GM19438 (cell line): Measurements from ENCODE around the gene KLHDC10.
"Not testable (repeated sequence)": the region's sequence is repeated elsewhere in the genome, so short reads cannot be mapped to it uniquely, and the experiment has no call there.

Source experiments
- ATAC-seq: cut with Tn5 transposase; IDR thresholded peaks from one replicate; pipeline ENCODE4 v1.9.1; 2021; ENCODE audit warnings: low read depth; ENCODE audit not compliant: unreplicated experiment

Gene KLHDC10

DNA sequence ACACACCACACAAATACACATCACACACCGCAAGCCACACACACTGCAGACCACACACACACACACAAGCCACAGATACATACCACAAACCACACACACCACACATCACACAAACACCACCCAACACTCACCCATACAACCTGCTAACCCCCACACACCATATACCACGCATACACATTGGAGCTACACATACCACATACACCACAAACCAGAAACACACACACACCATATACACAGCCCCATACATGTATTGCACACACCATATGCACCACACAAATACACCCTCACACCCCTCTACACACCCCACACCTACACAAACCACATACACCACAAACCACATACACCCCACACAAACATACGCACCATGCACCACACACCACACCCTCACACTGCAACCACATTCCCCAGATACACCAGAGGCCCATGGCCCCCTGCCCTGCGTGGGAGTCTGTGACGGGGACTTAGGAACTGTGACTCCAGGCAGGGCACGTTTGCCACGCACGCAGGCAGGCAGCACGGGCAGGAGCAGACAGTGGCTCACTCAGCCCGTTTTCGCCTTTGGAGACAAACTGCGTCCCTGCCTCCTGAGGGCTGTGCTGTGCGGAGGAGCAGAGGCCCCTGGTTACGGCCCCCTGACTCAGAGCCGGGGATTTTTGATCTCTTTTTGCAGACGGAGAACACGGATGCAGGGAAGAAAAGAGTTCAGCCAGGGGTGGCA is 82.3 kb downstream of the KLHDC10 start:
- no peak for ATAC-seq

DNA sequence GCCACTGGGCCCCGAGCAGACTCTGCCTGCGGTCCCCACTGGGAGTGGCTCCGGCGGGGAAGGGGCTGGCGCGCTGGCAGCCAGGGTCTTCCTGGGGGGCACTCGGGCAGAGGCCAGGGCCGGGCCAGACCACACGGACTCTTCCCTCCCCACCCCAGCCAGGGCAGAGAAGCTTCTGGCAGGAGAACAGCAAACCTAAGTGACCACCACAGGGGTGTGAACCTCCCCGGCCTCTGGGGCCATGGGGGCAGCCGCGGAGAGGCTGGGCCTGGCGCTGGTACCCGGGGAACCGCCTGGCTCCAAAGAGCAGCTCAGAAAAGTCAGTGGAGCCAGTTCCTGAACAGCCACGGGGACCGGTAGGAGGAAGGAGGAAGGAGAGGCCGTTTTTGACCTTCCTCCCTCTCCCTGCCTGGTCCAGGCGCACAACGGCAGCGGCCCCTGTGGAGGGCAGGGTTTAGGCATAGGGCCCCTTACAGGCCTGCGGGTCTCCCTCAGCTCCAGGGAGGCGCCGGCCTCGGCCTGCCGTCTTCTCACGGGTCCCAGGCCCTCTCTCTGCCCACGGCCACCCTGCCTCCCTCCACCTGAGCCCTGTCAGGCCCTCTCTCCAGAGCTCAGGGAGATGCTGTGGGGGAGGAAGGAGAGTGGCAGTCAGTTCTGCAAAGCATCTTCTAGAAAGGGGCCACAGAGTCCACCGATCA is 83.0 kb downstream of the KLHDC10 start:
- no peak for ATAC-seq

DNA sequence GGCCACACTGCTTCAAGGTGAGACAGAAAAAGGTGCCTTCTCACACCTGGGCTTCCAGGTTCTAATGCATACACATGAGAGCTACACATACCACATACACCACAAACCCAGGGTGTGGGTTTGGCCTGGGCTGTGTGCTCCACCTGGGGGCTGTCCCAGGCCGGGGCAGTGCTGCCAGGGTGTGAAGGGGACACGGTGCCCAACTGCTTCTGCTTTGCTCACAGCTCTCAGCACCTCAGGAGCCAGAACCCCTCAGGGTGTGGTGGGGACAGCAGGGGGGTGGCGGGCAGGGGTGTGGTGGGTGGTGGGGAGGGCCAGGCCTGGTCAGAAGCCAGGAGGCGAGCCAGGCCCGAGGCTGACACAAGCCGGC is 83.8 kb downstream of the KLHDC10 start:
- ATAC-seq: no peak

- no peak for ATAC-seq
Observed at GRCh38 chr7:130154501-130155317, 84.4 kb downstream of the KLHDC10 start.

GRCh38 chr7:130156140-130156539 is 85.8 kb downstream of the KLHDC10 start:
- no peak for ATAC-seq

- no peak for ATAC-seq
Observed at GRCh38 chr7:130157700-130158099, 87.4 kb downstream of the KLHDC10 start.

GRCh38 chr7:130160023-130160422 is 89.7 kb downstream of the KLHDC10 start:
- no peak for ATAC-seq

- ATAC-seq: no peak
Observed at GRCh38 chr7:130160455-130160854, 90.1 kb downstream of the KLHDC10 start.

GRCh38 chr7:130162196-130162595 is 91.9 kb downstream of the KLHDC10 start:
- no peak for ATAC-seq

- no peak for ATAC-seq
Observed at GRCh38 chr7:130174237-130174959, 104.1 kb downstream of the KLHDC10 start.

DNA sequence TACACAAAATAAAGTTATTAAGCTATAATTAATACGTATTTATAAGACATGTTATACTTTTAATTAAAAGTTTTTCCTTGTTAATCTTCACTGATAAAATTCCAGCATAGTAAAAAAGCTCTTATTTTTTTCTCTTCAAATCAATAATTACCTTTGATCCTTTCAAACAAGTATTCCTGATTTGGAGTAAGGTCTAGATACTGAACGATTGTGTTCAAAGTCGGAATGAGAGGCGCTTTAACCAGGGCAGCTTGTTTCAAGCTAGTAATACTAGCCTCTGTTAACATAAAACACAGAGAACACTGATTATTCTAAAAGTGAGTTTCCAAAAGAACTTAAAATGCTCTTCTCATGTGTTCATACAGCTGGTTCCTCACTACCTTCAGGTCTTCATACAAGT is 107.9 kb downstream of the KLHDC10 start:
- no peak for ATAC-seq

- no peak for ATAC-seq
Observed at GRCh38 chr7:130179631-130180030, 109.3 kb downstream of the KLHDC10 start.

DNA sequence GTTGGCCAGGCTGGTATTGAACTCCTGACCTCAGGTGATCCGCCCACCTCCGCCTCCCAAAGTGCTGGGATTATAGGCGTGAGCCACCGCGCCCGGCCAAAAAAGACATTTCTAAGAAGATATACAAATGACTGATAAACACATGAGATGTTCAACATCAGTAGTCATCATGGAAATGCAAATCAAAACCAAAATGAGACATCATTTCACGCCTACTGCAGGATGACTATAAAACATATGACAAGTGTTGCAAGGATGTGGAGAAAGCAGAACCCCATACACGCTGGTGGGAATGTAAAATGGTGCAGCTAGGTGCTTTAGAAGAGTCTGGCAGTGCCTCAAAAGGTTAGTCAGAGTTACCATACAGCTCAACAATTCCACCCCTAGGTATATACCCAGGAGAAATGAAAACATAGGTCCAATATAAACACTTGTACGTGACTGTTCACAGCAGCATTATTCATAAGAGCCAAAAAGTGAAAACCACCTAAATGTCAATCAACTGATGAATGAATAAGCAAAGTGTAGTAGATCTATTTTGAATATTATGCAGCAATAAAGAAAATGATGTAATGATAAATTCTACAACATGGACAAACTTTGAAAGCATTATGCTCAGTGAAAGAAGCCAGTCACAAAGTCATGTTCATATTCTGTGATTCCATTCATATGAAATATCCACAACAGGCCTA is 110.4 kb downstream of the KLHDC10 start:
- no peak for ATAC-seq

DNA sequence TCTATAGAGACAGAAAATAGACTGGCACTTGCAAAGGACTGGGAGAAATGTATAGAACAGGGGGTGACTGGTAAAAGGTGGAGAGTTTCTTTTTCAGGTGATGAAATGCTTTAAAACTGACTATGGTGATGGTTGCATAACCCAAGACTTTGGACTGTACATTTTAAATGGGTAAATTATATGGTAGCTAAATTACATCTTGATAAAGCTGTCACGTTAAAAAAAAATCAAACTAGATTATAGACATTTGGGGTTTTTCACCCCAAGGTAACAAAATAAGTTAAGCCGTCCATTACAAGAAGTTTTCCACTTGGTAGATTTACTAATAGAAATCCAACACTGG is 110.9 kb downstream of the KLHDC10 start:
- ATAC-seq: no peak

GRCh38 chr7:130182990-130183389 is 112.7 kb downstream of the KLHDC10 start:
- ATAC-seq: peak; percentile 74

- ATAC-seq: not testable (repeated sequence)
Observed at GRCh38 chr7:130184349-130184748, 114.0 kb downstream of the KLHDC10 start.
